Immature natural killer cell (primary cell): ENCODE measurements around the gene MRPS27. TPM values are rescaled to one million over a fixed set of nuclear protein-coding genes. Genes with fewer than 3 reads are reported as not detected.

Experiments used
- DNase-seq, 3 donors: peaks; one replicate each; pipeline ENCODE4 v3.0.0; 2022; ENCODE audit warnings: mixed read lengths in 1 of 3
- H3K27ac Mint-ChIP-seq, 6 donors: one replicate each; pipeline ENCODE4 v1.8.0; 2020; ENCODE audit warnings: mixed read lengths in 6 of 6, mild to moderate bottlenecking in 5 of 6, inconsistent platforms in 4 of 6, moderate library complexity in 3 of 6
- H3K27me3 Mint-ChIP-seq, 3 donors: one replicate each; pipeline ENCODE4 v1.8.0; 2020 to 2021; ENCODE audit warnings: low read depth in 3 of 3, mild to moderate bottlenecking in 3 of 3, mixed read lengths in 3 of 3, moderate library complexity in 3 of 3, inconsistent platforms in 1 of 3
- H3K36me3 Mint-ChIP-seq, 3 donors: one replicate each; pipeline ENCODE4 v1.8.0; 2020; ENCODE audit warnings: mixed read lengths in 3 of 3, inconsistent platforms in 2 of 3, mild to moderate bottlenecking in 2 of 3
- H3K4me1 Mint-ChIP-seq, 2 donors: one replicate each; pipeline ENCODE4 v1.8.0; 2020; ENCODE audit warnings: inconsistent platforms in 2 of 2, mild to moderate bottlenecking in 2 of 2, mixed read lengths in 2 of 2, moderate library complexity in 1 of 2
- H3K4me3 Mint-ChIP-seq, 5 donors: one replicate each; pipeline ENCODE4 v1.8.0; 2020; ENCODE audit warnings: mild to moderate bottlenecking in 5 of 5, mixed read lengths in 5 of 5, inconsistent platforms in 3 of 5, moderate library complexity in 3 of 5
- H3K9me3 Mint-ChIP-seq, 6 donors: one replicate each; pipeline ENCODE4 v1.8.0; 2020; ENCODE audit warnings: mild to moderate bottlenecking in 6 of 6, mixed read lengths in 6 of 6, inconsistent platforms in 4 of 6, moderate library complexity in 3 of 6
- polyA plus RNA-seq, 3 donors: library from polyadenylated mRNA; unstranded; fragments of 300-500 nt; fragmentation: Illumina TruSeq; gene quantifications; one replicate each; pipeline ENCODE4 v1.2.3, GENCODE V29; 2021

MRPS27 gene
- polyA plus RNA-seq: 10 to 100 TPM; 25.3 to 58.3 (median 40.9) TPM

GRCh38 chr5:72319976-72320752 lies at the start of gene MRPS27, which contains the start of gene PTCD2:
Gene MRPS27, minus strand, starts transcription at chr5:72320240. Its CDS starts 19 bp downstream, at chr5:72320221.
Gene PTCD2, plus strand, starts transcription at chr5:72320373. Its CDS starts 10 bp downstream, at chr5:72320383.
- peaks cover 21 to 30% of the 10 kb centered on the region in 2 donors for H3K4me1 Mint-ChIP-seq
- no peaks in the 10 kb centered on the region for H3K9me3 Mint-ChIP-seq

GRCh38 chr5:72369711-72370110 lies 49.7 kb upstream of the MRPS27 start:
- Mint-ChIP-seq H3K4me3 (no peak overlapping the region), H3K27me3 (peaks cover 0 to 1% (median 0%) of the 10 kb centered on the region in 3 donors), H3K36me3 (peaks cover 4 to 10% (median 4%) of the 10 kb centered on the region in 3 donors), H3K4me1 (no peaks in the 10 kb centered on the region), H3K9me3 (no peaks in the 10 kb centered on the region), H3K27ac (no peak overlapping the region)
- no peak for DNase-seq

More at GRCh38 chr5:72319976-72320752, at the start of gene MRPS27, which contains the start of gene PTCD2:
- peak within 1 kb of the TSS; percentile 83 to 95 (median 91) for H3K27ac Mint-ChIP-seq
- DNase-seq: peak; percentile 94 to 95 (median 95)
- H3K27me3 Mint-ChIP-seq: peaks cover 1 to 11% (median 2%) of the 10 kb centered on the region in 3 donors
- peak within 1 kb of the TSS; percentile 91 to 99 (median 98) for H3K4me3 Mint-ChIP-seq
- peaks cover 11 to 23% (median 14%) of the 10 kb centered on the region in 3 donors for H3K36me3 Mint-ChIP-seq

GRCh38 chr5:72369301-72369700 lies 49.3 kb upstream of the MRPS27 start:
- Mint-ChIP-seq H3K36me3 (peaks cover 4 to 10% (median 4%) of the 10 kb centered on the region in 3 donors), H3K9me3 (no peaks in the 10 kb centered on the region), H3K4me1 (no peaks in the 10 kb centered on the region), H3K4me3 (no peak overlapping the region), H3K27ac (no peak overlapping the region), H3K27me3 (peaks cover 0 to 1% (median 0%) of the 10 kb centered on the region in 3 donors)
- DNase-seq: no peak

GRCh38 chr5:72368271-72368670 lies 48.2 kb upstream of the MRPS27 start:
- Mint-ChIP-seq H3K27me3 (peaks cover 0 to 1% (median 0%) of the 10 kb centered on the region in 3 donors), H3K4me3 (no peak overlapping the region), H3K27ac (no peak overlapping the region), H3K4me1 (no peaks in the 10 kb centered on the region), H3K9me3 (no peaks in the 10 kb centered on the region), H3K36me3 (peaks cover 4 to 10% (median 4%) of the 10 kb centered on the region in 3 donors)
- no peak for DNase-seq

- DNase-seq: peak; percentile 4 to 7 (median 6)
- no peaks in the 10 kb centered on the region for H3K9me3 Mint-ChIP-seq
- H3K4me3 Mint-ChIP-seq: no peak overlapping the region
- H3K36me3 Mint-ChIP-seq: peaks cover 14 to 20% (median 14%) of the 10 kb centered on the region in 3 donors
- H3K4me1 Mint-ChIP-seq: no peaks in the 10 kb centered on the region
- no peak overlapping the region for H3K27ac Mint-ChIP-seq
- no peaks in the 10 kb centered on the region for H3K27me3 Mint-ChIP-seq
Observed at GRCh38 chr5:72366324-72366976, 46.4 kb upstream of the MRPS27 start.

GRCh38 chr5:72364951-72365350 lies 44.9 kb upstream of the MRPS27 start:
- H3K9me3 Mint-ChIP-seq: no peaks in the 10 kb centered on the region
- H3K27ac Mint-ChIP-seq: no peak overlapping the region
- no peak overlapping the region for H3K4me3 Mint-ChIP-seq
- no peaks in the 10 kb centered on the region for H3K27me3 Mint-ChIP-seq
- H3K36me3 Mint-ChIP-seq: peaks cover 20 to 26% (median 23%) of the 10 kb centered on the region in 3 donors
- DNase-seq: no peak
- no peaks in the 10 kb centered on the region for H3K4me1 Mint-ChIP-seq

GRCh38 chr5:72364171-72364570 lies 44.1 kb upstream of the MRPS27 start:
- no peak for DNase-seq
- Mint-ChIP-seq H3K4me3 (no peak overlapping the region), H3K9me3 (no peaks in the 10 kb centered on the region), H3K27me3 (no peaks in the 10 kb centered on the region), H3K27ac (no peak overlapping the region), H3K4me1 (no peaks in the 10 kb centered on the region), H3K36me3 (peaks cover 28 to 34% (median 29%) of the 10 kb centered on the region in 3 donors)

GRCh38 chr5:72363166-72363802 lies 43.2 kb upstream of the MRPS27 start:
- H3K4me3 Mint-ChIP-seq: no peak overlapping the region
- H3K27me3 Mint-ChIP-seq: no peaks in the 10 kb centered on the region
- no peak for DNase-seq
- H3K9me3 Mint-ChIP-seq: no peaks in the 10 kb centered on the region
- H3K4me1 Mint-ChIP-seq: no peaks in the 10 kb centered on the region
- H3K36me3 Mint-ChIP-seq: peaks cover 28 to 36% (median 32%) of the 10 kb centered on the region in 3 donors
- no peak overlapping the region for H3K27ac Mint-ChIP-seq

GRCh38 chr5:72359886-72360285 lies 39.8 kb upstream of the MRPS27 start:
- no peak for DNase-seq
- Mint-ChIP-seq H3K36me3 (peaks cover 32 to 48% (median 32%) of the 10 kb centered on the region in 3 donors), H3K27me3 (no peaks in the 10 kb centered on the region), H3K27ac (no peak overlapping the region), H3K4me1 (no peaks in the 10 kb centered on the region), H3K4me3 (no peak overlapping the region), H3K9me3 (no peaks in the 10 kb centered on the region)

- H3K36me3 Mint-ChIP-seq: peaks cover 32 to 51% (median 32%) of the 10 kb centered on the region in 3 donors
- no peaks in the 10 kb centered on the region for H3K9me3 Mint-ChIP-seq
- no peaks in the 10 kb centered on the region for H3K4me1 Mint-ChIP-seq
- H3K27me3 Mint-ChIP-seq: no peaks in the 10 kb centered on the region
- DNase-seq: no peak
- no peak overlapping the region for H3K27ac Mint-ChIP-seq
- H3K4me3 Mint-ChIP-seq: no peak overlapping the region
Observed at GRCh38 chr5:72358925-72359324, 38.9 kb upstream of the MRPS27 start.

GRCh38 chr5:72356361-72356760 lies 36.3 kb upstream of the MRPS27 start:
- Mint-ChIP-seq H3K4me3 (no peak overlapping the region), H3K4me1 (no peaks in the 10 kb centered on the region), H3K27ac (no peak overlapping the region), H3K9me3 (no peaks in the 10 kb centered on the region), H3K27me3 (no peaks in the 10 kb centered on the region), H3K36me3 (peaks cover 22 to 47% (median 29%) of the 10 kb centered on the region in 3 donors)
- DNase-seq: no peak

GRCh38 chr5:72355706-72356299 lies 35.8 kb upstream of the MRPS27 start:
- peaks cover 16 to 42% (median 31%) of the 10 kb centered on the region in 3 donors for H3K36me3 Mint-ChIP-seq
- H3K9me3 Mint-ChIP-seq: no peaks in the 10 kb centered on the region
- H3K27ac Mint-ChIP-seq: no peak overlapping the region

GRCh38 chr5:72353046-72353445 lies 33.0 kb upstream of the MRPS27 start:
- Mint-ChIP-seq H3K4me3 (no peak overlapping the region), H3K9me3 (no peaks in the 10 kb centered on the region), H3K27ac (no peak overlapping the region), H3K4me1 (no peaks in the 10 kb centered on the region), H3K27me3 (no peaks in the 10 kb centered on the region), H3K36me3 (peaks cover 4 to 24% (median 24%) of the 10 kb centered on the region in 3 donors)
- DNase-seq: no peak

More at GRCh38 chr5:72355706-72356299, 35.8 kb upstream of the MRPS27 start:
- no peak for DNase-seq
- Mint-ChIP-seq H3K4me3 (no peak overlapping the region), H3K27me3 (no peaks in the 10 kb centered on the region), H3K4me1 (no peaks in the 10 kb centered on the region)
